ENCODE measurements around the gene GLI2. TPM values are rescaled to one million over a fixed set of nuclear protein-coding genes. Genes with fewer than 3 reads are reported as not detected.

Gene GLI2
- total and polyA plus RNA-seq, 2 of the 13 experiments (the other 11 are each of a cell fraction or from before 2014, with no cell fraction given): not detected

GRCh38 chr2:120686511-120687168 lies 49.0 kb upstream of the GLI2 start:
- Histone ChIP-seq H3K27ac (ENCODE audit: extremely low read length, insufficient read depth, low read length) (no peak overlapping the region), H3K4me3 (replicated peaks in 1 of 3; ENCODE audit: insufficient read depth in 1 of 3, low read depth in 2 of 3, low read length in 3 of 3) (no peak overlapping the region), H3K9me3 (ENCODE audit: low read length) (no peaks in the 10 kb centered on the region), H3K79me2 (ENCODE audit: insufficient read depth, low read length) (no peaks in the 10 kb centered on the region), H3K27me3 (ENCODE audit: control insufficient read depth in 1 of 2, insufficient read depth in 2 of 2, low read length in 2 of 2) (peaks cover 0 to 43% of the 10 kb centered on the region in 2 experiments; a peak in 3 of 5 replicates), H3K9ac (ENCODE audit: insufficient read depth, low read depth, low read length) (no peak overlapping the region), H2AFZ (ENCODE audit: low read length) (no peak overlapping the region), H3K4me2 (ENCODE audit: low read depth, low read length) (no peak overlapping the region), H3K36me3 (replicated peaks in 1 of 2; ENCODE audit: control insufficient read depth in 1 of 2, insufficient read depth in 2 of 2, low read length in 2 of 2) (no peaks in the 10 kb centered on the region), H3K4me1 (ENCODE audit: insufficient read depth, low read length) (no peaks in the 10 kb centered on the region), H4K20me1 (ENCODE audit: insufficient read depth, low read length) (no peaks in the 10 kb centered on the region)
- in situ Hi-C loops (cut with HindIII; ENCODE audit: extremely low pct_ligation_motif_present, low pct_unique_long_range_greater_than_20kb): no loop called here
- ChIA-PET CTCF (ENCODE audit: low intra/inter-chr PET ratio, low total read pairs) (interaction anchor here (0.7 kb wide), 1 partner anchor 398 kb away, joined by 3 read pairs; no protein-coding TSS in a partner anchor), POLR2A (no interaction called here)
- no TSS peak for BruUV-seq (replicated peaks)
- 54% methylated on average over 16 of the region's 16 CpGs for WGBS (ENCODE audit: low lambda C conversion rate)
- TF ChIP-seq ZBTB26 (CRISPR knock-in tag; IDR thresholded peaks at IDR 0.05; ENCODE audit: borderline replicate concordance) (no peak), CTCF (CRISPR knock-in tag; IDR thresholded peaks at IDR 0.05) (peak; percentile 53)
- ATAC-seq (no peak), FAIRE-seq (peak; percentile 36), DNase-seq (ENCODE audit: low spot score) (no peak)
- intact Hi-C loops (cut with micrococcal nuclease; ENCODE audit: unreplicated experiment): no loop called here

- ATAC-seq (no peak), FAIRE-seq (no peak), DNase-seq (ENCODE audit: low spot score) (no peak)
- H3K4me1 ChIP-seq (ENCODE audit: insufficient read depth, low read length): no peaks in the 10 kb centered on the region
- in situ Hi-C loops (cut with HindIII; ENCODE audit: extremely low pct_ligation_motif_present, low pct_unique_long_range_greater_than_20kb) (no loop called here), intact Hi-C loops (cut with micrococcal nuclease; ENCODE audit: unreplicated experiment) (no loop called here)
- H3K4me2 ChIP-seq (ENCODE audit: low read depth, low read length): no peak overlapping the region
- WGBS (ENCODE audit: low lambda C conversion rate): 0% methylated on average over 2 of the region's 2 CpGs
- POLR2A ChIA-PET: no interaction called here
- H2AFZ ChIP-seq (ENCODE audit: low read length): no peak overlapping the region
- no peaks in the 10 kb centered on the region for H3K36me3 ChIP-seq (replicated peaks in 1 of 2; ENCODE audit: control insufficient read depth in 1 of 2, insufficient read depth in 2 of 2, low read length in 2 of 2)
- BruUV-seq (replicated peaks): no TSS peak
- H3K4me3 ChIP-seq (replicated peaks in 1 of 3; ENCODE audit: insufficient read depth in 1 of 3, low read depth in 2 of 3, low read length in 3 of 3): no peak overlapping the region
- CTCF ChIA-PET (ENCODE audit: low intra/inter-chr PET ratio, low total read pairs): no interaction called here
- no peak overlapping the region for H3K27ac ChIP-seq (ENCODE audit: extremely low read length, insufficient read depth, low read length)
- H3K27me3 ChIP-seq (ENCODE audit: control insufficient read depth in 1 of 2, insufficient read depth in 2 of 2, low read length in 2 of 2): peaks cover 0 to 43% of the 10 kb centered on the region in 2 experiments; a peak in 3 of 5 replicates
- H3K9ac ChIP-seq (ENCODE audit: insufficient read depth, low read depth, low read length): no peak overlapping the region
- H3K9me3 ChIP-seq (ENCODE audit: low read length): no peaks in the 10 kb centered on the region
- no peaks in the 10 kb centered on the region for H3K79me2 ChIP-seq (ENCODE audit: insufficient read depth, low read length)
- H4K20me1 ChIP-seq (ENCODE audit: insufficient read depth, low read length): no peaks in the 10 kb centered on the region; the same call in 1 of the 2 replicates
- no peak for TF ChIP-seq ZNF512 (CRISPR knock-in tag; IDR thresholded peaks at IDR 0.05)
- no peak for TF ChIP-seq U2AF1 (optimal IDR thresholded peaks at IDR 0.05; ENCODE audit: low read depth, low read length)
- no peak for TF ChIP-seq ZNF496 (CRISPR knock-in tag; IDR thresholded peaks at IDR 0.05; ENCODE audit: insufficient replicate concordance)
- TF ChIP-seq ZNF44 (CRISPR knock-in tag; IDR thresholded peaks at IDR 0.05): no peak
- no peak for TF ChIP-seq ZNF382 (CRISPR knock-in tag; IDR thresholded peaks at IDR 0.05; ENCODE audit: borderline replicate concordance)
- TF ChIP-seq POGK (CRISPR knock-in tag; conservative IDR thresholded peaks at IDR 0.05): no peak
- TF ChIP-seq ZNF557 (CRISPR knock-in tag; IDR thresholded peaks at IDR 0.05): no peak
- no peak for TF ChIP-seq POGZ (CRISPR knock-in tag; IDR thresholded peaks at IDR 0.05)
- TF ChIP-seq ZNF839 (CRISPR knock-in tag; IDR thresholded peaks at IDR 0.05; ENCODE audit: borderline replicate concordance): no peak
These were observed 48.5 kb upstream of the GLI2 start for GRCh38 chr2:120687210-120687609.
